K562 (cell line): ENCODE data around the gene LRRC7. TPM values are rescaled to one million over a fixed set of nuclear protein-coding genes. Genes with fewer than 3 reads are reported as not detected.

Experiments used
- ATF7 ChIP-seq: fragments of 450-650 bp; IDR thresholded peaks from 2 replicates; pipeline ENCODE4 v1.7.1; 2014; ENCODE audit warnings: mild to moderate bottlenecking, moderate library complexity
- CEBPG ChIP-seq, 3 experiments: fragments of 200-800 bp in 1 of 3; sonication (Bioruptor generic) in 1 of 3; sonication (generic) in 1 of 3; formaldehyde crosslinking in 1 of 3; IDR thresholded peaks in 2 of 3; conservative IDR thresholded peaks in 1 of 3; 2 replicates each; pipeline versions ENCODE4 v1.6.1 to v1.8.0; 2016 to 2022; ENCODE audit warnings: missing compliant biosample characterization in 2 of 3, missing genetic modification characterization in 2 of 3, mild to moderate bottlenecking in 1 of 3, missing genetic modification reagents in 1 of 3
- HEY1 ChIP-seq: fragments of 250-450 bp; sonication (Bioruptor Pico); IDR thresholded peaks from 2 replicates; pipeline ENCODE4 v1.5.0; 2020; ENCODE audit warnings: mild to moderate bottlenecking, moderate library complexity, borderline replicate concordance
- KLF1 ChIP-seq: fragments of 450-650 bp; IDR thresholded peaks from 2 replicates; pipeline ENCODE4 v1.6.1; 2016; ENCODE audit warnings: missing genetic modification characterization, missing compliant biosample characterization
- SRSF9 ChIP-seq: fragments of 200-400 bp; formaldehyde crosslinking; IDR thresholded peaks from 2 replicates; pipeline ENCODE4 v1.6.1; 2017; ENCODE audit warnings: low read depth, low read length, borderline replicate concordance
- TSC22D4 ChIP-seq: fragments of 450-650 bp; IDR thresholded peaks from 2 replicates; pipeline ENCODE4 v1.6.1; 2016; ENCODE audit warnings: missing genetic modification characterization, missing biosample characterization, control low read depth
- polyA plus RNA-seq, 8 experiments: library from polyadenylated mRNA; depleted of rRNA in 4 of 8; stranded (reverse) in 5 of 8; unstranded in 3 of 8; fragments of >200 nt; fragmentation: Nextera tagmentation in 2 of 8; fragmentation: Illumina TruSeq in 1 of 8; extraction: Ambion mirVana in 2 of 8; extraction: Trizol in 1 of 8; gene quantifications; 2 replicates each; pipeline versions ENCODE4 v1.2.1 to v1.2.3, GENCODE V29; 2011 to 2014; ENCODE audit warnings: inconsistent platforms in 1 of 8, missing spikeins in 1 of 8
- total RNA-seq, 7 experiments: library from RNA; depleted of rRNA in 6 of 7; stranded (reverse); fragments of >200 nt in 6 of 7; fragmentation: Illumina TruSeq in 2 of 7; extraction: Trizol in 2 of 7; gene quantifications; 2 replicates each; pipeline versions ENCODE4 v1.2.1 to v1.2.3, GENCODE V29; 2011 to 2021; ENCODE audit warnings: low replicate concordance in 1 of 7
- TF ChIP-seq, protein P1 (sequence below): sonication (generic); formaldehyde crosslinking; IDR thresholded peaks from 2 replicates; pipeline ENCODE4 v1.8.0; 2023; ENCODE audit warnings: missing genetic modification reagents, mild to moderate bottlenecking, borderline replicate concordance
- TF ChIP-seq, protein P2 (sequence below): sonication (generic); formaldehyde crosslinking; IDR thresholded peaks from 2 replicates; pipeline ENCODE4 v1.8.1; 2023; ENCODE audit warnings: mild to moderate bottlenecking, missing genetic modification reagents
- TF ChIP-seq, protein P3 (sequence below): fragments of 200-400 bp; formaldehyde crosslinking; IDR thresholded peaks from 2 replicates; pipeline ENCODE4 v1.6.1; 2017; ENCODE audit warnings: mild to moderate bottlenecking, low read depth, low read length, moderate library complexity
- TF ChIP-seq, protein P4 (sequence below): IDR thresholded peaks from 2 replicates; pipeline ENCODE4 v1.6.1; 2011; ENCODE audit not compliant: insufficient read length; ENCODE audit errors: extremely low read depth
- TF ChIP-seq, protein P5 (sequence below): fragments of 250-450 bp; sonication (Bioruptor Pico); IDR thresholded peaks from 2 replicates; pipeline ENCODE4 v1.8.0; 2022; ENCODE audit warnings: moderate library complexity, mild to moderate bottlenecking, inconsistent platforms
- TF ChIP-seq, protein P6 (sequence below): fragments of 450-650 bp; formaldehyde crosslinking; IDR thresholded peaks from 2 replicates; pipeline ENCODE4 v1.4.0; 2020; ENCODE audit warnings: mild to moderate bottlenecking, moderate library complexity

Gene LRRC7
- total and polyA plus RNA-seq, 9 of the 15 experiments (the other 6 are each of a cell fraction or from before 2014, with no cell fraction given): 0.09 to 0.94 (median 0.49) TPM

DNA sequence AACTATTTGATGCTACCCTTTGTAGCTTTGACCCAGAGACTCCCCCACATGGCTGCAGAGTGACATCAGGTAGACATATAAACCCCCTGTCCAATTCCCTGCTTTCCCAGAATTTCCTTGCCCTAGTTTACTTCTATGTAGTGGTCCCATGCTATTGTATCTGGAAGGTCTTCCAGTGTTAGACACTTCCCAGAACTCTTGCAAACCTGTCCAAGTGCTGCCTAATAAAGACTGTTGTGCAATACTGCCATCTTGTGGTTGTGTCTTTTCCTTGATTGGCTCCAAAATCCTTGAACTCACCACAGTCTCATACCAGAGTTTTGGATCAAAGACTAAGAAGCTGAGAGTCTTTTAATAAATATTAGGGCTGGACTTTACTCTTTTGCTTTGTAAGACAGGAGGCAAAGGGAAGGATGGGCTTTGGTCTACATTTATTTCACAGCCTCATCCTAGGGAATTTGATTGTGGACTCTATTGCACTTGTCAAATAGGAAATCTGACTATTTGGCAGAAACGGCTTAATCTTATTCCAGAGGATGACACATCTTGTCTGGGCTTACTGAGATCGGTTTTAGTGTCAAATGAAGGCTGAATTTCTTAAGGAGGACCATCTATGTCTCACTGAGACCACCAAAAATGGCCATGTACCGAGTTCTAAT lies 169.9 kb downstream of the LRRC7 start (continued):
- TF ChIP-seq, protein P1, sequence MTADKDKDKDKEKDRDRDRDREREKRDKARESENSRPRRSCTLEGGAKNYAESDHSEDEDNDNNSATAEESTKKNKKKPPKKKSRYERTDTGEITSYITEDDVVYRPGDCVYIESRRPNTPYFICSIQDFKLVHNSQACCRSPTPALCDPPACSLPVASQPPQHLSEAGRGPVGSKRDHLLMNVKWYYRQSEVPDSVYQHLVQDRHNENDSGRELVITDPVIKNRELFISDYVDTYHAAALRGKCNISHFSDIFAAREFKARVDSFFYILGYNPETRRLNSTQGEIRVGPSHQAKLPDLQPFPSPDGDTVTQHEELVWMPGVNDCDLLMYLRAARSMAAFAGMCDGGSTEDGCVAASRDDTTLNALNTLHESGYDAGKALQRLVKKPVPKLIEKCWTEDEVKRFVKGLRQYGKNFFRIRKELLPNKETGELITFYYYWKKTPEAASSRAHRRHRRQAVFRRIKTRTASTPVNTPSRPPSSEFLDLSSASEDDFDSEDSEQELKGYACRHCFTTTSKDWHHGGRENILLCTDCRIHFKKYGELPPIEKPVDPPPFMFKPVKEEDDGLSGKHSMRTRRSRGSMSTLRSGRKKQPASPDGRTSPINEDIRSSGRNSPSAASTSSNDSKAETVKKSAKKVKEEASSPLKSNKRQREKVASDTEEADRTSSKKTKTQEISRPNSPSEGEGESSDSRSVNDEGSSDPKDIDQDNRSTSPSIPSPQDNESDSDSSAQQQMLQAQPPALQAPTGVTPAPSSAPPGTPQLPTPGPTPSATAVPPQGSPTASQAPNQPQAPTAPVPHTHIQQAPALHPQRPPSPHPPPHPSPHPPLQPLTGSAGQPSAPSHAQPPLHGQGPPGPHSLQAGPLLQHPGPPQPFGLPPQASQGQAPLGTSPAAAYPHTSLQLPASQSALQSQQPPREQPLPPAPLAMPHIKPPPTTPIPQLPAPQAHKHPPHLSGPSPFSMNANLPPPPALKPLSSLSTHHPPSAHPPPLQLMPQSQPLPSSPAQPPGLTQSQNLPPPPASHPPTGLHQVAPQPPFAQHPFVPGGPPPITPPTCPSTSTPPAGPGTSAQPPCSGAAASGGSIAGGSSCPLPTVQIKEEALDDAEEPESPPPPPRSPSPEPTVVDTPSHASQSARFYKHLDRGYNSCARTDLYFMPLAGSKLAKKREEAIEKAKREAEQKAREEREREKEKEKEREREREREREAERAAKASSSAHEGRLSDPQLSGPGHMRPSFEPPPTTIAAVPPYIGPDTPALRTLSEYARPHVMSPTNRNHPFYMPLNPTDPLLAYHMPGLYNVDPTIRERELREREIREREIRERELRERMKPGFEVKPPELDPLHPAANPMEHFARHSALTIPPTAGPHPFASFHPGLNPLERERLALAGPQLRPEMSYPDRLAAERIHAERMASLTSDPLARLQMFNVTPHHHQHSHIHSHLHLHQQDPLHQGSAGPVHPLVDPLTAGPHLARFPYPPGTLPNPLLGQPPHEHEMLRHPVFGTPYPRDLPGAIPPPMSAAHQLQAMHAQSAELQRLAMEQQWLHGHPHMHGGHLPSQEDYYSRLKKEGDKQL (CRISPR knock-in tag): no peak
- TF ChIP-seq, protein P2, sequence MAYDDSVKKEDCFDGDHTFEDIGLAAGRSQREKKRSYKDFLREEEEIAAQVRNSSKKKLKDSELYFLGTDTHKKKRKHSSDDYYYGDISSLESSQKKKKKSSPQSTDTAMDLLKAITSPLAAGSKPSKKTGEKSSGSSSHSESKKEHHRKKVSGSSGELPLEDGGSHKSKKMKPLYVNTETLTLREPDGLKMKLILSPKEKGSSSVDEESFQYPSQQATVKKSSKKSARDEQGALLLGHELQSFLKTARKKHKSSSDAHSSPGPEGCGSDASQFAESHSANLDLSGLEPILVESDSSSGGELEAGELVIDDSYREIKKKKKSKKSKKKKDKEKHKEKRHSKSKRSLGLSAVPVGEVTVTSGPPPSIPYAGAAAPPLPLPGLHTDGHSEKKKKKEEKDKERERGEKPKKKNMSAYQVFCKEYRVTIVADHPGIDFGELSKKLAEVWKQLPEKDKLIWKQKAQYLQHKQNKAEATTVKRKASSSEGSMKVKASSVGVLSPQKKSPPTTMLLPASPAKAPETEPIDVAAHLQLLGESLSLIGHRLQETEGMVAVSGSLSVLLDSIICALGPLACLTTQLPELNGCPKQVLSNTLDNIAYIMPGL (CRISPR knock-in tag): no peak
- no peak for TF ChIP-seq HEY1
- TF ChIP-seq TSC22D4 (tag): no peak
- TF ChIP-seq, protein P3, sequence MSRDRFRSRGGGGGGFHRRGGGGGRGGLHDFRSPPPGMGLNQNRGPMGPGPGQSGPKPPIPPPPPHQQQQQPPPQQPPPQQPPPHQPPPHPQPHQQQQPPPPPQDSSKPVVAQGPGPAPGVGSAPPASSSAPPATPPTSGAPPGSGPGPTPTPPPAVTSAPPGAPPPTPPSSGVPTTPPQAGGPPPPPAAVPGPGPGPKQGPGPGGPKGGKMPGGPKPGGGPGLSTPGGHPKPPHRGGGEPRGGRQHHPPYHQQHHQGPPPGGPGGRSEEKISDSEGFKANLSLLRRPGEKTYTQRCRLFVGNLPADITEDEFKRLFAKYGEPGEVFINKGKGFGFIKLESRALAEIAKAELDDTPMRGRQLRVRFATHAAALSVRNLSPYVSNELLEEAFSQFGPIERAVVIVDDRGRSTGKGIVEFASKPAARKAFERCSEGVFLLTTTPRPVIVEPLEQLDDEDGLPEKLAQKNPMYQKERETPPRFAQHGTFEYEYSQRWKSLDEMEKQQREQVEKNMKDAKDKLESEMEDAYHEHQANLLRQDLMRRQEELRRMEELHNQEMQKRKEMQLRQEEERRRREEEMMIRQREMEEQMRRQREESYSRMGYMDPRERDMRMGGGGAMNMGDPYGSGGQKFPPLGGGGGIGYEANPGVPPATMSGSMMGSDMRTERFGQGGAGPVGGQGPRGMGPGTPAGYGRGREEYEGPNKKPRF: no peak
- TF ChIP-seq, protein P4, sequence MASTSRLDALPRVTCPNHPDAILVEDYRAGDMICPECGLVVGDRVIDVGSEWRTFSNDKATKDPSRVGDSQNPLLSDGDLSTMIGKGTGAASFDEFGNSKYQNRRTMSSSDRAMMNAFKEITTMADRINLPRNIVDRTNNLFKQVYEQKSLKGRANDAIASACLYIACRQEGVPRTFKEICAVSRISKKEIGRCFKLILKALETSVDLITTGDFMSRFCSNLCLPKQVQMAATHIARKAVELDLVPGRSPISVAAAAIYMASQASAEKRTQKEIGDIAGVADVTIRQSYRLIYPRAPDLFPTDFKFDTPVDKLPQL: no peak
- TF ChIP-seq, protein P5, sequence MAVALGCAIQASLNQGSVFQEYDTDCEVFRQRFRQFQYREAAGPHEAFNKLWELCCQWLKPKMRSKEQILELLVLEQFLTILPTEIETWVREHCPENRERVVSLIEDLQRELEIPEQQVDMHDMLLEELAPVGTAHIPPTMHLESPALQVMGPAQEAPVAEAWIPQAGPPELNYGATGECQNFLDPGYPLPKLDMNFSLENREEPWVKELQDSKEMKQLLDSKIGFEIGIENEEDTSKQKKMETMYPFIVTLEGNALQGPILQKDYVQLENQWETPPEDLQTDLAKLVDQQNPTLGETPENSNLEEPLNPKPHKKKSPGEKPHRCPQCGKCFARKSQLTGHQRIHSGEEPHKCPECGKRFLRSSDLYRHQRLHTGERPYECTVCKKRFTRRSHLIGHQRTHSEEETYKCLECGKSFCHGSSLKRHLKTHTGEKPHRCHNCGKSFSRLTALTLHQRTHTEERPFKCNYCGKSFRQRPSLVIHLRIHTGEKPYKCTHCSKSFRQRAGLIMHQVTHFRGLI (CRISPR knock-in tag): no peak
- TF ChIP-seq, protein P6, sequence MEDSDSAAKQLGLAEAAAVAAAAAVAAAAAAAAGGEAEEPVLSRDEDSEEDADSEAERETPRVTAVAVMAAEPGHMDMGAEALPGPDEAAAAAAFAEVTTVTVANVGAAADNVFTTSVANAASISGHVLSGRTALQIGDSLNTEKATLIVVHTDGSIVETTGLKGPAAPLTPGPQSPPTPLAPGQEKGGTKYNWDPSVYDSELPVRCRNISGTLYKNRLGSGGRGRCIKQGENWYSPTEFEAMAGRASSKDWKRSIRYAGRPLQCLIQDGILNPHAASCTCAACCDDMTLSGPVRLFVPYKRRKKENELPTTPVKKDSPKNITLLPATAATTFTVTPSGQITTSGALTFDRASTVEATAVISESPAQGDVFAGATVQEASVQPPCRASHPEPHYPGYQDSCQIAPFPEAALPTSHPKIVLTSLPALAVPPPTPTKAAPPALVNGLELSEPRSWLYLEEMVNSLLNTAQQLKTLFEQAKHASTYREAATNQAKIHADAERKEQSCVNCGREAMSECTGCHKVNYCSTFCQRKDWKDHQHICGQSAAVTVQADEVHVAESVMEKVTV: peak; percentile 81
- no peak for TF ChIP-seq SRSF9
- no peak for TF ChIP-seq KLF1 (tag)
- TF ChIP-seq CEBPG (CRISPR knock-in tag; IDR thresholded peaks at IDR 0.05): no peak
- peak; percentile 89 to 92 for TF ChIP-seq CEBPG (tag; conservative IDR thresholded peaks at IDR 0.05 in 1 of 2, IDR thresholded peaks at IDR 0.05 in 1 of 2)
- no peak for TF ChIP-seq ATF7
